ENCODE results near the gene FCHSD1. TPM values are rescaled to one million over a fixed set of nuclear protein-coding genes. Genes with fewer than 3 reads are reported as not detected.

Gene FCHSD1
- 23.2 and 28.6 TPM in 2 replicates for total RNA-seq
- long read RNA-seq, partial matches to known transcripts = 0 of 4 reads
- long read RNA-seq, other reads (novel, unspliced or antisense) = 4 of 4 reads

DNA sequence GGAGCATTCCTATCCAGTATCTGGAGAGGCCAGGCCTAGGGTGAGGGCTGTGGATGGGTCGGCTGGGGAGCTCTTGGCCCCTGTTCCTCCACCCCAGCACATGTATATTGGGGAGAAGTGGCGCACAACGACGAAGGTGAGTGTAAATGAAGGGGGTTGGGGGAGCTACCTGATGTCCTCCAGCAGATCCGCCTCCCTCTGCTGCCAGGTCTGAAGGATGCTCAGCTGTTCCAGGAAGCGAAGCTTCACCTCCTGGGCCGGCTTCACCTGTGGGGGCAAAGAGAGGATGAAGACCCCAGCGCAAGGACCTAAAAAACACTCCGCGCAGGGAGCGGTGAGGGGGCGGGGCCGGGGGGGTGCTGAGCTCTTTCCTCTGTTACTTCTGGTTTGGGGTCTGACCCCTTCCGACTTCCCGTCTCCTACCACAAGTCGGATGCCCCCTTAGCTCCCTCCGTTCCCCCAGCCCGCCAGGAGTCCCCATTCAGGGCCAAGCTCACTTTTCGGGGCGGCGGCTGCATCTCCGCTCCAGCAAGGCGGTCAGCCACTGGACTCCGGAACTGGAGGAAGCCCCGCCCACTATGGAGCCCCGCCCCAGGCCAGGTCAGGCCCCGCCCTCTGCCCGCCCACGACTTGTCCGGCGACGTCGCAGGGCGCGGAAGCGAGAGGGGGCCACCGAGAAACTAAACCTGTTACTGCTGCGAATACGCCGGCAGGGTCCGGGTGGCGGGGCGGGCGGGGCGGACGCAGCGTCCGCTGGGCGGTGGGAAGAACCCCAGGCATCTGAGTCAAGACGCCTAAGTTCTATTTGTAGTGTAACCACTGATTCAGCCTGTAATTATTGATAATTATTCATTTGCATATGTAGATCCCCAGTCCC, at the start of gene FCHSD1:
Gene FCHSD1 (minus strand): TSS at position 568 of the 877 bp plus-strand sequence. CDS start 50 bp downstream, at position 518.
- peaks cover 9% of the 10 kb centered on the region for H3K4me1 Mint-ChIP-seq (ENCODE audit: unreplicated experiment)
- peak; percentile 95 for DNase-seq (ENCODE audit: extremely low spot score, unreplicated experiment)
- H3K27ac Mint-ChIP-seq (ENCODE audit: unreplicated experiment) = peak within 1 kb of the TSS; percentile 87
- H3K9me3 Mint-ChIP-seq (ENCODE audit: unreplicated experiment) = no peaks in the 10 kb centered on the region
- peak within 1 kb of the TSS; percentile 99 for H3K4me3 Mint-ChIP-seq (ENCODE audit: unreplicated experiment)
- H3K27me3 Mint-ChIP-seq (ENCODE audit: unreplicated experiment) = no peaks in the 10 kb centered on the region
- peaks cover 2% of the 10 kb centered on the region for H3K36me3 Mint-ChIP-seq (ENCODE audit: unreplicated experiment)
- TF ChIP-seq, protein P1, sequence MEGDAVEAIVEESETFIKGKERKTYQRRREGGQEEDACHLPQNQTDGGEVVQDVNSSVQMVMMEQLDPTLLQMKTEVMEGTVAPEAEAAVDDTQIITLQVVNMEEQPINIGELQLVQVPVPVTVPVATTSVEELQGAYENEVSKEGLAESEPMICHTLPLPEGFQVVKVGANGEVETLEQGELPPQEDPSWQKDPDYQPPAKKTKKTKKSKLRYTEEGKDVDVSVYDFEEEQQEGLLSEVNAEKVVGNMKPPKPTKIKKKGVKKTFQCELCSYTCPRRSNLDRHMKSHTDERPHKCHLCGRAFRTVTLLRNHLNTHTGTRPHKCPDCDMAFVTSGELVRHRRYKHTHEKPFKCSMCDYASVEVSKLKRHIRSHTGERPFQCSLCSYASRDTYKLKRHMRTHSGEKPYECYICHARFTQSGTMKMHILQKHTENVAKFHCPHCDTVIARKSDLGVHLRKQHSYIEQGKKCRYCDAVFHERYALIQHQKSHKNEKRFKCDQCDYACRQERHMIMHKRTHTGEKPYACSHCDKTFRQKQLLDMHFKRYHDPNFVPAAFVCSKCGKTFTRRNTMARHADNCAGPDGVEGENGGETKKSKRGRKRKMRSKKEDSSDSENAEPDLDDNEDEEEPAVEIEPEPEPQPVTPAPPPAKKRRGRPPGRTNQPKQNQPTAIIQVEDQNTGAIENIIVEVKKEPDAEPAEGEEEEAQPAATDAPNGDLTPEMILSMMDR (IDR thresholded peaks at IDR 0.05) = no peak

DNA sequence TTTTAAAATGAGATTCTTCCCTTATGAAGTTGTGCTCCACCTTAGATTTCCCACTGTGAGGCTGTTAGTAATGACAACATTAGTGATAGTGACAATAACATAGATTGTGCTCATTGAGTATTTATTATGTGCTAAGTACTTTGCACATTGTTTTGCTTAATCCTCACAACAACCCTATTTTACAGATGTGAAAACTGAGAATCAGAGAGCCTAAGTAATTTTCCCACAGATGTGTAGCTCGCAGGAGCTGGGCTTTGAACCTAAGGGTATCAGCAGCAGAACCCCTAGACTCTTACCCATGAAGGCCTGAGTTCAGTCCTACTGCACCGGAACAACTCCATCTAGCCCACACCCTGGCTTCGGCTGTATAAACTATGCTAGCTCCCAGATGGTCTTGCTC, 46.4 kb upstream of the FCHSD1 start:
- no peak for DNase-seq (ENCODE audit: extremely low spot score, unreplicated experiment)
- H3K27ac Mint-ChIP-seq (ENCODE audit: unreplicated experiment) = no peak overlapping the region
- H3K4me3 Mint-ChIP-seq (ENCODE audit: unreplicated experiment) = no peak overlapping the region
- no peaks in the 10 kb centered on the region for H3K9me3 Mint-ChIP-seq (ENCODE audit: unreplicated experiment)
- peaks cover 5% of the 10 kb centered on the region for H3K4me1 Mint-ChIP-seq (ENCODE audit: unreplicated experiment)
- TF ChIP-seq, protein P1 (IDR thresholded peaks at IDR 0.05) = no peak
- H3K27me3 Mint-ChIP-seq (ENCODE audit: unreplicated experiment) = peaks cover 48% of the 10 kb centered on the region
- H3K36me3 Mint-ChIP-seq (ENCODE audit: unreplicated experiment) = no peaks in the 10 kb centered on the region

DNA sequence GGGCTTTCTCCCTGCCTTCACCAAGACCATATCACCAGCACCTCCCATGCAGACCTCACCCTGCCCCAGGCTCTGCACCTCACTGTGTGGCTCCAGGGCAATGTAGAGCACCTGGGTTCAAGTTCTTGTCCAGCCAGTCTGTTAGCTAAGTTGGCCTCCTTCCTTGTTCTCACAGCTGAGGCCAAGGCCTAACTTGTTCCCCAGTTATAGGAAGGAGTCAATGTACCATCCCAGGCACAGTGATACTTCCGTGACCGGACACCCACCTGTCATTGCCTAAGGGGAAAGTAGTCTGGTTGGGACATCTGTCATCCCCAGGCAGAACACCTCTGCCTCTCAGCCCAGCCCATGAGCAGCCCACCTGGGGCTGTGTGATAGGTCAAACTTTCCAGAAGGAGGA, 45.2 kb upstream of the FCHSD1 start:
- Mint-ChIP-seq H3K4me1 (ENCODE audit: unreplicated experiment) (peaks cover 4% of the 10 kb centered on the region), H3K27ac (ENCODE audit: unreplicated experiment) (no peak overlapping the region), H3K27me3 (ENCODE audit: unreplicated experiment) (peaks cover 43% of the 10 kb centered on the region), H3K9me3 (ENCODE audit: unreplicated experiment) (no peaks in the 10 kb centered on the region), H3K36me3 (ENCODE audit: unreplicated experiment) (no peaks in the 10 kb centered on the region), H3K4me3 (ENCODE audit: unreplicated experiment) (no peak overlapping the region)
- no peak for DNase-seq (ENCODE audit: extremely low spot score, unreplicated experiment)
- TF ChIP-seq, protein P1 (IDR thresholded peaks at IDR 0.05) = no peak

GRCh38 chr5:141695627-141696215, 44.5 kb upstream of the FCHSD1 start:
- Mint-ChIP-seq H3K27me3 (ENCODE audit: unreplicated experiment) (peaks cover 43% of the 10 kb centered on the region), H3K4me1 (ENCODE audit: unreplicated experiment) (peaks cover 4% of the 10 kb centered on the region), H3K9me3 (ENCODE audit: unreplicated experiment) (no peaks in the 10 kb centered on the region), H3K27ac (ENCODE audit: unreplicated experiment) (no peak overlapping the region), H3K4me3 (ENCODE audit: unreplicated experiment) (no peak overlapping the region), H3K36me3 (ENCODE audit: unreplicated experiment) (no peaks in the 10 kb centered on the region)
- DNase-seq (ENCODE audit: extremely low spot score, unreplicated experiment) = no peak
- TF ChIP-seq, protein P1 (IDR thresholded peaks at IDR 0.05) = no peak

- H3K27ac Mint-ChIP-seq (ENCODE audit: unreplicated experiment) = no peak overlapping the region
- DNase-seq (ENCODE audit: extremely low spot score, unreplicated experiment) = no peak
- H3K36me3 Mint-ChIP-seq (ENCODE audit: unreplicated experiment) = no peaks in the 10 kb centered on the region
- H3K27me3 Mint-ChIP-seq (ENCODE audit: unreplicated experiment) = peaks cover 42% of the 10 kb centered on the region
- no peaks in the 10 kb centered on the region for H3K9me3 Mint-ChIP-seq (ENCODE audit: unreplicated experiment)
- peaks cover 4% of the 10 kb centered on the region for H3K4me1 Mint-ChIP-seq (ENCODE audit: unreplicated experiment)
- H3K4me3 Mint-ChIP-seq (ENCODE audit: unreplicated experiment) = no peak overlapping the region
- TF ChIP-seq, protein P1 (IDR thresholded peaks at IDR 0.05) = no peak
These were observed 43.3 kb upstream of the FCHSD1 start for GRCh38 chr5:141694479-141694878.
